GM10248 (cell line): ENCODE results near the gene CFAP100.

Experiments
- CTCF ChIA-PET: fragments of 300-600 bp; sonication (Branson Sonifier 250); formaldehyde crosslinking; extraction: SDS; loops from one replicate; lab custom pipeline; 2021; ENCODE audit warnings: antibody characterized with exemption; lab: Yijun Ruan, JAX
- POLR2A ChIA-PET: fragments of 350-650 bp; sonication (Branson Sonifier 250); formaldehyde crosslinking; extraction: SDS; loops from one replicate; lab custom pipeline; 2020; ENCODE audit warnings: antibody characterized with exemption; lab: Yijun Ruan, JAX
- DNase-seq: peaks from one replicate; pipeline ENCODE4 v3.0.0; 2012; ENCODE audit errors: extremely low spot score
- CTCF ChIP-seq: IDR thresholded peaks from 2 replicates; pipeline ENCODE4 v1.5.1; 2012; ENCODE audit warnings: mild to moderate bottlenecking, low read depth; ENCODE audit errors: extremely low read depth, missing control alignments, control extremely low read depth

Gene CFAP100

GRCh38 chr3:126373682-126374601 is 20.8 kb upstream of the CFAP100 start:
- no peak for TF ChIP-seq CTCF
- DNase-seq, result no peak
- POLR2A ChIA-PET, result no interaction called here
- CTCF ChIA-PET, result no interaction called here

- TF ChIP-seq CTCF, result no peak
- DNase-seq, result no peak
- ChIA-PET CTCF (no interaction called here), POLR2A (no interaction called here)
Observed at GRCh38 chr3:126375835-126376331, 18.8 kb upstream of the CFAP100 start.

- ChIA-PET POLR2A (no interaction called here), CTCF (no interaction called here)
- no peak for DNase-seq
- no peak for TF ChIP-seq CTCF
Observed at GRCh38 chr3:126376444-126376843, 18.3 kb upstream of the CFAP100 start.

- no peak for DNase-seq
- ChIA-PET POLR2A (no interaction called here), CTCF (no interaction called here)
- no peak for TF ChIP-seq CTCF
Observed at GRCh38 chr3:126377211-126377610, 17.5 kb upstream of the CFAP100 start.

GRCh38 chr3:126378341-126378751 is 16.4 kb upstream of the CFAP100 start:
- DNase-seq, result no peak
- POLR2A ChIA-PET, result no interaction called here
- TF ChIP-seq CTCF, result no peak
- CTCF ChIA-PET, result interaction anchor here (1.3 to 1.5 kb wide), 2 partner anchors 10 to 14 kb away, joined by 4 to 7 read pairs; no protein-coding TSS in a partner anchor

- DNase-seq, result no peak
- CTCF ChIA-PET, result interaction anchor here (0.7 kb wide), 1 partner anchor 9 kb away, joined by 4 read pairs; no protein-coding TSS in a partner anchor
- POLR2A ChIA-PET, result no interaction called here
- TF ChIP-seq CTCF, result no peak
Observed at GRCh38 chr3:126380011-126380768, 14.5 kb upstream of the CFAP100 start.
